Right renal cortex interstitium (tissue), 3 donors: ENCODE data around the gene CD200R1L. TPM values are rescaled to one million over a fixed set of nuclear protein-coding genes. Genes with fewer than 3 reads are reported as not detected.

ENCODE experiments used
- DNase-seq, 3 donors: peaks; one replicate each; pipeline ENCODE4 v3.0.0-alpha.2; 2013; ENCODE audit warnings: low read depth in 3 of 3, low spot score in 2 of 3
- polyA plus RNA-seq, 3 donors: library from polyadenylated mRNA; unstranded; fragments of 120-200 nt; gene quantifications; one replicate each; pipeline ENCODE4 v1.2.1, GENCODE V29; 2013; ENCODE audit not compliant: insufficient read length in 3 of 3

The CD200R1L gene
- polyA plus RNA-seq, 3 donors, result not detected

DNA sequence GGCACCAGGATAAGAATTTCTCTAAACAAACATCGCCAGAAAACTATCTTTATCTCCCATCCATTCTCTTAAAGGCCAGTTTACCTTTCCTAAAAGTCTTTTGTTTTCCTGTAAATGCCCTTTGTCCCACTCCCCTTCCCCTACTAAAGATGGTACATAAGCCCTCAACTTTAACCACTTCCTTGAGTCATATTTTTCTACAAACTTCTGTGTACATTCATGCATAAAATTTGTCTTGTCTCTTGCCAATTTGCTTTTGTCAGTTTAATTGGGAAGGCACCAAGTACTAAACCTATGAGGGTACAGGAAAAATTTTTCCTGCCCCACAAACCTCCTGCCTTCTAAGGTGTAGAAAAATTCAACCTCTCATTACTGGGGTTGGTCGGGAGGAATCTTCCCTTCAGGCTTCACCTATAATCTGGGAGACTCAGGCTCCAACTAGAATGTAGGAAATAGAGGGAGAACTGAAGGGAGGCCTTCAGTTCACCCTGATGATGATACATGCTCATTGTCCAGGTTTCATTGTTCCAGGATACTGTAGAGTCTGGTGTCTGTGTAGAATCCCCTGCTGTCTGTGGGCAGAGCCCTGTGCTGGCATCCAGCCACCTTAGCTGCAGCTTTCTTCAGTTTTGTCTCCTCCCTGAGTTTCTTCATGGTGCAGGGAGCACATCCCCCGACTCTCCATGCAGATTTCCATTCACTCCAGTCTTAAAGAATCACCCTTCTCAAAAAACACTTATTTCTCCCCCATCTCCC lies 53.2 kb downstream of the CD200R1L start:
- no peak for DNase-seq

DNA sequence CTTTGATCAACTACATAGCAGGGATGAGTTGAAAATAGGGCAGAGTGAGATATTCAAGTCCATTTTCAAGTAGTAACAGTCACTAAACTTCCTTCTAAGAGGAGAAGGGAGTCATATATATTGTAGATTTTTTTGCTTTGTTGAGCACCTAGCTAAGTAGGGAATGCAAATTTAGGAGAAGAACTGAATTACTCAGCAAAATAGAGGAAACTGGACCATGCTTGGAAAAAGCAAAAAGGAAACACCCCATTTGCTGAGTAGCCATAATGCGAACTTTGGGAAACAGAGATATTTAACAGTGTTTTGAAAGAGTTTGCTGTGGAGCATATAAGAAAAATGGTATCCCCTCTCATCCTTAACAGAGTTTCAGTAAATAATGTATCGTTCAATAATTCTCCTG lies 54.9 kb downstream of the CD200R1L start:
- DNase-seq, result no peak

DNA sequence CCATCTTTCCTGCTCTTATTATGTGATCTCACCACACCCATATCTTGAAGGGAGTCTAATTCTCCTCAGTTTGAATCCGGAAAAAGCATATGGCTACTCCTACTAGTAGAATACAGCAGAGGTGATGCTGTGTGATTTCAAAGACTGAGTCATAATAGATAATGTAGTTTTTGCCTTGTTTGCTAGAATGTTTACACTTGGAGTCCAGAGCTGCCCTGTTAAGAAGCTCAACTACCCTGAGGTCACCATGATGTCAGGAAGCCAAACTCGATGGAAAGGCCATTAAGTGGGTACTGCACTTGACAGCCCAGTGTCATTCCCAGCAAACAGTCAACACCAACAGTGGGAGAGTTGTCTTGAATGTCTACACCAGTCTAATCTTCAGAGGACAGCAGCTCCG lies 56.9 kb downstream of the CD200R1L start:
- DNase-seq, result no peak

DNA sequence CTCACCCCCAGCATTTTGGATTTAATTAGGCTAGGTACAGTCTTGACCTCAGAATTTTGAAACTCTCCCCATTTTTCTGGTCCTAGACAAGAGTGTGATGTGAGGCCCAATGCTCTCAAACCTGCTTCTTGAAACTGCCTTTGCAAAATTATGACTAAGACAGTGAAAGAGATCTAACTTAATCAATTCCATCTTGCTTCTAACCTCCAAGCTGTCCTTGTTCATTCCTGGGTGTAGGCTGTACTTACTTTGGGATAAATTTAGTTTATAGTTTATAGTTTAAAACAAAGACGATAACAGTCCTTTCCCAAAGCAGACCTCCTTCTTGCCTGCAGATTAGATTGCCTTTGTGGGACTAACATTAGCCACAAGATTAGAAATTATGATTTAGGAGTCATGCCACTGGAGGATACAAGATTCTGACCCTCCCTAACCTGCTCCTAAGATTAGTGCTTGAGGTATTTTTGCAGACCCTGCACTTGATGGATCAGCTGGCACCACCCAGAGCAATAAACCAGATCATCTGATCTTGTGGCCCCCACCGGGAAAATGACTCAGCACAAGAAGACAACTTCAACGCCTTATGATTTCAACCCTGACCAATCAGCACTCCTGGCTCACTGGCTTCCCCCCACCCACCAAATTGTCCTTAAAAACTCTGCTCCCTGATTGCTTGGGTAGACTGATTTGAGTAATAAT lies 59.6 kb downstream of the CD200R1L start:
- no peak for DNase-seq

DNA sequence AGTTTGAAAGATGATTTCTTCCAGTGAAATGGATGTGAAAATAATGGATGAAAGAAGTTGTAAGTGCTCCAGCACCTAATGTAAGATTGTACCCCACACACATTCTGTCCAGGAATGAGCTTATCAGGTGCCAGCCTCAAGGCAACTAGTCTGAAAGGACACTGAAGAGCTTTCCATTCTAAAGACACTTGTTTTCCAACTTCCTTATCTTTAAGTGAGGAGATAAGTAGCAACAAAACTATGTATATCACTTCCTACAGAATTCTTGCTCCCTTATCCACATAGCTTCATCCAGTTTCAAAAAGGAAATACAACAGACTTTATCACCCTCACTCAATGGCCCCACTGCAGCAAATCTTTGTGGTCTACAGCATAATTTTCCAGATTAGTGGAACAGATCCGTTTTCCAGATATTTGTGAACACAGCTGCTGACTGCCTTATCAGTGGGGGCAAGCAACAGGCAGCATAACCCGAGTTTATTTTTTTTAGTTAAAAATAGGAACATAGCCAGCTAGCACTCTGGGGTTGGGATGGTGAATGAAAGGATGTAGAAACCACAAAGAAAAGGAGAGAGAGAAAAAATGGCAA lies 60.6 kb downstream of the CD200R1L start:
- DNase-seq, result no peak

GRCh38 chr3:112785321-112786001 lies 61.2 kb downstream of the CD200R1L start:
- no peak for DNase-seq

GRCh38 chr3:112782491-112782890 lies 64.2 kb downstream of the CD200R1L start:
- no peak for DNase-seq

DNA sequence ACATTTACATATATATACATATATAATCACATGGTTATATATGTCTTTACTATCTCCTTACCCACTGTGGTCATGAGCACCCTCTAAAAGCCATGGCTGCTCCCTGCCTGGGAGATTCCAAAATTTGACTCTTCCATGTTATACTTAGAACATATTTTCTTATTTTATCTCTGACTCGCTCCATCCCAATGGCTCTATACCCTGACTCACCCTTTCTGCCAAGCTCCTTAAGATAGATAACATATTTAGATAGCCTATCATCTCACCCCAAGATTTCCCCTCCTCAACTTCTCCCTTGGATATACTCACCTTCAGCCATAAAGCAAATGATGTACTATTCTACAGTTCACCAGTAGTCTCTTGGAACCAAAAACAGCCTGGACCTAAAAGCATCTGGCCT lies 65.1 kb downstream of the CD200R1L start:
- DNase-seq, result no peak

DNA sequence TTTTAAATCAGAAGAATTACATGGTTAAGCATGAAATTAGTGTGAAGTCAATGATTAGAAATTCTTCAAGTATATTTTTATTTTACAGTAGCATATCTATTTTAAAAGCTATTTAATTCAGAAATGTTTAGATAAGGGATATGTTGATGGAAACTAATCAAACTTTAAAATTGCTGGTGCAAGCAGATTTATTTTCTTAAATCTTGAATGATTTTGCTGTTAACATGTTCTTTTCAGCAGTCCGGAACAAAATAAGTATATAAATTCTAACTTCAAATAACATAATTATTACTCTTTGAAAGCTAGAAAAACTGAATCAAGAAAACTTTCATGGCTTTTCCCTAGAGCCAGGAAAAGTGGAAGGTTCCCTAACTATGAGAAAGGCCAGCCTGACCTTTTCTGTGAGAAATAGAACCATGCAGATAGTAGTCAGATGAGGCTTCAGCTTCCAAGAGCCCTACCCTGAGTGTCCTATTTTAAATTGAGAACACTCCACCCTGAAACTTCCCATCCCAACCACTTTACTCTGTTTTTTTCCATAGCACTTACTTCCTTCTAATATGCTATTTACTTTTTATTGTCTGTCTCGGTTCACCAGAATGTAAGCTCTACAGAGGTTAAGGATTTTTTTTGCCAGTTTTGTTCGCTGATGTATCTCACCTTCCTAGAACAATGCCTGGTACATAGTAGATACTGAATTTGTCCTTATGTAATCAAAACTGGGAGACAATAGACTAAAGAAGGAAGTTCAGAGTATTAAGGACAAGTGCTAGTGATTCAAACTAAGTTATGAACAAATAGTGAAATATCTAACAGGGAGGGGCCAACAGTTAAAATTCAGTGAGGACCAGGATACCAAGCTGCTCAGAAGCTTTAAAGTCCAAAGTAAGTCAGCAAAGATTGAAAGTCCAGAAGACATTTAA lies 66.8 kb downstream of the CD200R1L start:
- DNase-seq, result no peak

DNA sequence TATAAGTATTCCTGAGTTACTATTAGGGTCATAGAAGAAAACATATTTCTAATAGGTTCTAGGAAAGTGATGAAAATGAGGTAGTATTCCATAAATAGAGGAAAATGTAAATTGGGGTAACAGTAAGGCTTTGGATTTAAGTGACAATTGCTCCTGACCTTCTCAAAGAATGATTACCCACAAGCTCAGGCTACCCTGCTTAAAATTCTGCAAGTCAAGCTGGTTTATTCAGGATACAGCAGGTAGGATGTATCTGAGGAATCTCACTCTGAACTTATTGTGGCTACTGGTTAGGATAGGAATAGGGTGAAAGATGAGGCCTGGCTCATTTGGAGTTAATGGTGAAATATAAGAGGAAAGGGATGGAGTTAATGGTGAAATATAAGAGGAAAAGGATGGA lies 67.7 kb downstream of the CD200R1L start:
- no peak for DNase-seq

DNA sequence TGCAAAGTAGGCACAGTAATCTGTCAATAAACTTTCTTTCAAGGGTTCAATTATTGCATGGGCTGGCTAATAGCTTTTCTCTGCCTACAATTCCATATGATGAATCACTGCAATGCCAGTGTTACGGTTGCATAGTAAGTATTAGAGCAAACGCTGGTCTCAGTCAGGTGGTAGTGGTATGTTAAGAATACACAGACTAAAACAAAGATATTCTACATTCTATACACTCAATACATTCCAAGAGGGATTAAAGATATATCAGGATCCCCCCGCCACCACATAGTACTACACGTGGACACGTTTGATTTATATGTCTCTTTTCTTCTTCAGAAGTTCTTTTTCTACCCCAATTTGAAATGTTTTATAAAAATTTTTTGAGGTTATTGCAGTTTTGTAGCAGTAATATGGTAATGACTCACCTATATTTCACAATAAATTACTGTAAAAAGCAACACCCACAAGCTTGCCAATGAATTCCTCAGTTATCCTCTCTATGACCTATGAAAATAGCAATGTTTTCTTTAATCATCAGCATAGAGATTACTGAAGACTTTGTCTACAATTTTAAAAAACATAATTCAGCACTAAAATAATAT lies 68.2 kb downstream of the CD200R1L start:
- DNase-seq, result no peak

DNA sequence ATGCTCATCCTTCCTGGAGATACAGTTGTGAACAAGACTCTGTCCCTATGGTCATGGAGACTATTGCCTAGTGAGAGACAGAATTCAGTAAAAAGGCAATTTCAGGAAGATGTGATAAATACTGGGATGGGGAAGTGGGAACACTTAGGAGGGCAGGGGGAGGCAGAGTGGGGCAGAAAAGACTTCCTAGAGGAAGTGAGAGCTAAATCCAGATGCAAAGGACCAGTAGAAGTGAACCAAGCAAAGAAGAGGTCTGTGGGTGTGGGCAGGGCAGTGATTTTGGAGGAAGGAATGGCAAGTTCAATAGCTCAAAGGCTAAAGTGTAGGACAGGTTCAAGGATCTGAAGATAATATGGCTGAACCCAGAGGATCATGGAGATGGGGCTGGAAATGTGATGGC lies 68.9 kb downstream of the CD200R1L start:
- no peak for DNase-seq

- no peak for DNase-seq
Observed at GRCh38 chr3:112776836-112777235, 69.8 kb downstream of the CD200R1L start.

DNA sequence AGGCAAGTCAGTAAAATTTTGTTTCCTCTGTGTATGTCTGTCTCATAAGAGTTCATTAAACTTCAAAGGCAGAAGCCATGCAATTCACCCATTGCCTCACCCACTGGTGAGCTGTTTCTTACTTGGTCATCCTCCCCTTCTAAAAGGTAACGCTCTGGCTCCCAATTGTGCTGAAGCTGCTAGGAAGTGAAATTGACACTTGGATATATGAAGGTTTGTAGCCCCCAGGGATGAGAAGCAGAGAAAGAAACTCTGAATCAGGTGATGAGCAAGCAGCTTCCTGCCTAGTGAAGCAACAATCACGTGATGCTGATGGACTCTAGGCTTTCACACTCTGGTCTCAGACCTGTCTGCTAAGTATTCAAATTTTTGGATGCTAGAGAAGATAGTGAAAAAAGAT lies 70.7 kb downstream of the CD200R1L start:
- DNase-seq, result no peak

DNA sequence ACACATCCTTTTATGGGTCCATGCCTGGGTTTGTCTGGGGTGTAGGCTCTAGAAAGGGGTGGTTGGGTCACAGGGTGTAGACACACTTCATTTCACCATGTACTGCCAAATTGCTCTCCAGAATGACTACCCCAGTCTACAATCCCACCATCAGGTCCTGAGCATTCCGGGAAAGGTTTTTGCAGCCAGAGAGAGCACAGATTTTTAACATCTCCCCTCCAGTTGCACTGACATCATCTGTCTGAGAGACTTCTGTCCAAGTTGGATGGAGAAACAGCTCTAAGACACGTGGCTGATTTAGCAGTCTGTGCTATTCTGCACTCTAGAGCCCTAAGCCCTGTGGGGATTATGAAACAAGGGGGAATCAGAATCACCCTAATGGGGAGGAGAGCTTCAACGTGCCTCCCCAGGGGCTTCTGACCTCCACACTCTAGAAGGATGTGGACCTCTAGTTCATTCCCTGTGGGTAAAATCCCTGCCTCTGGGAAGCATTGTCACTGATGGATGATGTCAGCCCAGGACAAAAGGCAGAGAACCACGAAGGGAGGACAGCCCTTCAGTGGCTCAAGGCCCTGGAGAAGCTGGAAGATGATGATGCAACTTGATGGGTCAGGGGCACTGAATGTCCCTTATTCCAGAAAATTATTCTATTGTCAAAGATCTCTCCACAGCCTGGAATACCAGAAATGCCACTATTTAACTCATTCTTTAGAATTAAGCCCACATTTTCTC lies 71.5 kb downstream of the CD200R1L start:
- DNase-seq, result no peak

DNA sequence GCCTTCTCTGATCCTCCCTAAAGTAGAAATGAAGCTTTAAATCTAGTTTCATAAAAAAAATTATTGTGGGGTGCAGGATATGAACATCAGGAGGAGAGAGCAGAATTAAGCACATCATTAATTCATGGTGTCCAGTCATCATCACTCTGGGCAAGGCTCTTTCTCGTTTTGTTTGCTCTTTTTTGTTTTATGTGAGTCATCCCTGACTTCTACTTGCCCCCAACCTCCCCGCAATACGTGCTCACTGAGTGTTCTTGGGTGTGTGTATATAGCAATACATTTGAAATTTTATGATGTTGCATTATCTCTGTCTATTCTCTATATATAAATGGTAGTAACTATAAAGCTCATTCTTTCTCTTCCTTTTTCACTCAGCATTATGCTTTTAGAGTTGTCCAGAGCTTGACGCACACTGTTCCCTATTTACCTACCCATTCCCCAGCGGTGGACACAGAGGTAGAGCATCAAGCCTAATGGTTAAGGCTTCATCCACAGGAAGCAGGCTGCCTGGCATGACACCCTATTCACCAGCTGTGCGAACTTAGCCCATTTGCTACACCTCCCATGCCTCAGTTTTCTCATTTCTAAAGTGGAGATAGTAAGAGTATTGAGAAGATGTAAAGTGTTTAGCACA lies 72.3 kb downstream of the CD200R1L start:
- DNase-seq, result no peak

GRCh38 chr3:112773864-112774263 lies 72.8 kb downstream of the CD200R1L start:
- DNase-seq, result no peak

DNA sequence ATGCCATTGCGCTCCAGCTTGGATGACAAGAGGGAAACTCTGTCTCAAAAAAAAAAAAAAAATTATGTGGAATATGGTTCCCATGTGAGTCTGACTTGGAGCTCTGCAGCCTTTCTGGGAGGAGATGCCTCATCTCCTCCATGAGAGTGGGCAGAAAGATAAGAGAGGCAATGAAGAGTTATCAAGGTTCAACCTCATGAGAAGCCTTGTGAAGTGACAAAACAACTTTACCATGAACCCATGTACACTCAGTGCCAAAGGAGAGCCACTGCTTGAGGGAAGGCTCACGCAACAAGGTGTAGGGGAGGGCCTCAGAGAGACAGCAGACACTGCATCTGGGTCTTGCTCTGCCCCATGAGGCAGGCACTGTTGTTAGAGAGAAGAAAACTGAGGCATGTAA lies 75.7 kb downstream of the CD200R1L start:
- DNase-seq, result no peak
